Measurements from ENCODE around the gene RGL3. TPM values are rescaled to one million over a fixed set of nuclear protein-coding genes. Genes with fewer than 3 reads are reported as not detected.

Gene RGL3
- total and polyA plus RNA-seq, 10 of the 15 experiments (the other 5 are each of a cell fraction or from before 2014, with no cell fraction given), result not detected

DNA sequence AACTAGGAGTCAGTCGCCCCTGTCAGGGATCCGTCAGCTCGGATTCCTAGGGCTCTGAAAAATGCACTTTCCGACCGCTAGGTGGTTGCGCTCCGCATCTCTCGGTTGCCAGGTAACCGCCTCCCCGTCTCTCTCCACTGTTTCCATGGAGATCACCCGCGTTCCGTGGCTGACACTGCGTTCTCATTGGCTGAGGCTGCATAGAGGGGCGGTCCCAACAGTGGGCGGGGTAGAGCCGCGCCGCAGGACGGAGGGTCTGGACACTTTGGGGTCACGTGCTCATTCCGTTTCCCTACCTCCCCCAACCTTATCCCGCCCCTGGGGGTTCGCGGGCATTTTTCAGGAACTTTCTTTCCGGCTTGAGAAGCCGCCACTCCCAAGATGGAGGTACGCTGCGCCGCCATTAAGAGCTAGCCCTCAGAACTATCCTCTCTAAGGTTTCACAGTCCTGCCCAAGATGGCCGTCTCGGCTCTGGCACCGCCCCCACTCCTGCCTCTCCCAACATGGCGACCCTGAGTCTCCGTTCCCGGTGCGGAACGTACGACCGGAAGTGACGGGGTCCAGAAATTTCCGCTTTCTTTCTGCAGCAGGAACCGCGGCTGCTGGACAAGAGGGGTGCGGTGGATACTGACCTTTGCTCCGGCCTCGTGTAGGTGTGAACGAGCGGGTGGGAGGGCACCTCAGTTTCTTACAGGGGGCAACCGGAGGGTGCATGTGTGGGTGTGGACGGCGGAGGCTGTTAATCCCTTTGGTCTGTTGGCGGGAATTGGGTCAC lies 16.1 kb upstream of the RGL3 start, which contains the start of the genes ODAD3 and PRKCSH (continued):
- TF ChIP-seq ETV6 (conservative IDR thresholded peaks at IDR 0.05 in 1 of 2, IDR thresholded peaks at IDR 0.05 in 1 of 2; ENCODE audit: borderline replicate concordance in 1 of 2, low read depth in 1 of 2) (peak in 1 of 2 experiments; percentile 42; a peak in 1 of 4 replicates), ZZZ3 (IDR thresholded peaks at IDR 0.05; ENCODE audit: control insufficient read depth, insufficient read length, low read depth) (no peak), BHLHE40 (IDR thresholded peaks at IDR 0.05; ENCODE audit: borderline replicate concordance in 1 of 2, low read depth in 2 of 2, low read length in 1 of 2) (peak; percentile 87 to 96), RAD51 (IDR thresholded peaks at IDR 0.05) (peak; percentile 98), YBX1 (IDR thresholded peaks at IDR 0.05) (no peak), NR2F1 (conservative IDR thresholded peaks at IDR 0.05) (peak; percentile 93), ZBED1 (IDR thresholded peaks at IDR 0.05; ENCODE audit: borderline replicate concordance) (no peak), EGR1 (IDR thresholded peaks at IDR 0.05; ENCODE audit: borderline replicate concordance in 1 of 2, low read depth in 2 of 2, low read length in 2 of 2) (peak in 1 of 2 experiments; percentile 63; a peak in 1 of 3 replicates), MXI1 (IDR thresholded peaks at IDR 0.05; ENCODE audit: low read depth, low read length) (peak; percentile 75), EZH2 (IDR thresholded peaks at IDR 0.05; ENCODE audit: borderline replicate concordance, control insufficient read depth, low read depth, low read length) (no peak), BMI1 (IDR thresholded peaks at IDR 0.05; ENCODE audit: borderline replicate concordance) (peak; percentile 98), IKZF1 (conservative IDR thresholded peaks at IDR 0.05) (peak; percentile 99), RFX5 (IDR thresholded peaks at IDR 0.05; ENCODE audit: low read depth, low read length) (peak; percentile 79), CHD4 (IDR thresholded peaks at IDR 0.05) (no peak), CHD1 (IDR thresholded peaks at IDR 0.05; ENCODE audit: low read depth, low read length) (no peak), IKZF2 (IDR thresholded peaks at IDR 0.05) (peak; percentile 98), POLR2A (IDR thresholded peaks at IDR 0.05; ENCODE audit: low read depth, low read length) (peak; percentile 86)
- TF ChIP-seq, protein P1, sequence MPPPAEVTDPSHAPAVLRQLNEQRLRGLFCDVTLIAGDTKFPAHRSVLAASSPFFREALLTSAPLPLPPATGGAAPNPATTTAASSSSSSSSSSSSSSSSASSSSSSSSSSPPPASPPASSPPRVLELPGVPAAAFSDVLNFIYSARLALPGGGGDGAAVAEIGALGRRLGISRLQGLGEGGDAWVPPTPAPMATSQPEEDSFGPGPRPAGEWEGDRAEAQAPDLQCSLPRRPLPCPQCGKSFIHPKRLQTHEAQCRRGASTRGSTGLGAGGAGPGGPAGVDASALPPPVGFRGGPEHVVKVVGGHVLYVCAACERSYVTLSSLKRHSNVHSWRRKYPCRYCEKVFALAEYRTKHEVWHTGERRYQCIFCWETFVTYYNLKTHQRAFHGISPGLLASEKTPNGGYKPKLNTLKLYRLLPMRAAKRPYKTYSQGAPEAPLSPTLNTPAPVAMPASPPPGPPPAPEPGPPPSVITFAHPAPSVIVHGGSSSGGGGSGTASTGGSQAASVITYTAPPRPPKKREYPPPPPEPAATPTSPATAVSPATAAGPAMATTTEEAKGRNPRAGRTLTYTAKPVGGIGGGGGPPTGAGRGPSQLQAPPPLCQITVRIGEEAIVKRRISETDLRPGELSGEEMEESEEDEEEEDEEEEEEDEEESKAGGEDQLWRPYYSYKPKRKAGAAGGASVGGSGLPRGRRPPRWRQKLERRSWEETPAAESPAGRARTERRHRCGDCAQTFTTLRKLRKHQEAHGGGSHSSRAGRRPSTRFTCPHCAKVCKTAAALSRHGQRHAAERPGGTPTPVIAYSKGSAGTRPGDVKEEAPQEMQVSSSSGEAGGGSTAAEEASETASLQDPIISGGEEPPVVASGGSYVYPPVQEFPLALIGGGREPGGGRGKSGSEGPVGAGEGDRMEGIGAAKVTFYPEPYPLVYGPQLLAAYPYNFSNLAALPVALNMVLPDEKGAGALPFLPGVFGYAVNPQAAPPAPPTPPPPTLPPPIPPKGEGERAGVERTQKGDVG (CRISPR knock-in tag; IDR thresholded peaks at IDR 0.05), result peak; percentile 77; the same call in 1 of the 2 replicates
- TF ChIP-seq, protein P2, sequence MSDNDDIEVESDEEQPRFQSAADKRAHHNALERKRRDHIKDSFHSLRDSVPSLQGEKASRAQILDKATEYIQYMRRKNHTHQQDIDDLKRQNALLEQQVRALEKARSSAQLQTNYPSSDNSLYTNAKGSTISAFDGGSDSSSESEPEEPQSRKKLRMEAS (IDR thresholded peaks at IDR 0.05; ENCODE audit: low read depth, low read length), result no peak
- TF ChIP-seq, protein P3, sequence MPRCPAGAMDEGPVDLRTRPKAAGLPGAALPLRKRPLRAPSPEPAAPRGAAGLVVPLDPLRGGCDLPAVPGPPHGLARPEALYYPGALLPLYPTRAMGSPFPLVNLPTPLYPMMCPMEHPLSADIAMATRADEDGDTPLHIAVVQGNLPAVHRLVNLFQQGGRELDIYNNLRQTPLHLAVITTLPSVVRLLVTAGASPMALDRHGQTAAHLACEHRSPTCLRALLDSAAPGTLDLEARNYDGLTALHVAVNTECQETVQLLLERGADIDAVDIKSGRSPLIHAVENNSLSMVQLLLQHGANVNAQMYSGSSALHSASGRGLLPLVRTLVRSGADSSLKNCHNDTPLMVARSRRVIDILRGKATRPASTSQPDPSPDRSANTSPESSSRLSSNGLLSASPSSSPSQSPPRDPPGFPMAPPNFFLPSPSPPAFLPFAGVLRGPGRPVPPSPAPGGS (IDR thresholded peaks at IDR 0.05; ENCODE audit: borderline replicate concordance, insufficient read depth, low read depth, low read length, poor library complexity, severe bottlenecking), result no peak
- TF ChIP-seq, protein P4, sequence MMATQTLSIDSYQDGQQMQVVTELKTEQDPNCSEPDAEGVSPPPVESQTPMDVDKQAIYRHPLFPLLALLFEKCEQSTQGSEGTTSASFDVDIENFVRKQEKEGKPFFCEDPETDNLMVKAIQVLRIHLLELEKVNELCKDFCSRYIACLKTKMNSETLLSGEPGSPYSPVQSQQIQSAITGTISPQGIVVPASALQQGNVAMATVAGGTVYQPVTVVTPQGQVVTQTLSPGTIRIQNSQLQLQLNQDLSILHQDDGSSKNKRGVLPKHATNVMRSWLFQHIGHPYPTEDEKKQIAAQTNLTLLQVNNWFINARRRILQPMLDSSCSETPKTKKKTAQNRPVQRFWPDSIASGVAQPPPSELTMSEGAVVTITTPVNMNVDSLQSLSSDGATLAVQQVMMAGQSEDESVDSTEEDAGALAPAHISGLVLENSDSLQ (IDR thresholded peaks at IDR 0.05), result peak; percentile 98
- TF ChIP-seq, protein P5, sequence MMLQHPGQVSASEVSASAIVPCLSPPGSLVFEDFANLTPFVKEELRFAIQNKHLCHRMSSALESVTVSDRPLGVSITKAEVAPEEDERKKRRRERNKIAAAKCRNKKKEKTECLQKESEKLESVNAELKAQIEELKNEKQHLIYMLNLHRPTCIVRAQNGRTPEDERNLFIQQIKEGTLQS (IDR thresholded peaks at IDR 0.05; ENCODE audit: borderline replicate concordance, extremely low read depth, low read depth, low read length), result peak; percentile 38; the same call in 1 of the 2 replicates

Data from GM12878 (cell line).